NT2/D1 (cell line): ENCODE results near the gene LARGE1.

Experiments
- SUZ12 ChIP-seq: IDR thresholded peaks from 2 replicates; pipeline ENCODE4 v1.6.1; 2011; ENCODE audit not compliant: insufficient read length, insufficient read depth; ENCODE audit errors: extremely low read depth
- YY1 ChIP-seq: IDR thresholded peaks from 2 replicates; pipeline ENCODE4 v1.6.1; 2011; ENCODE audit not compliant: insufficient read length, insufficient read depth
- ZNF274 ChIP-seq: IDR thresholded peaks from 2 replicates; pipeline ENCODE4 v1.6.1; 2011; ENCODE audit warnings: mild to moderate bottlenecking, low read depth, low read length

DNA sequence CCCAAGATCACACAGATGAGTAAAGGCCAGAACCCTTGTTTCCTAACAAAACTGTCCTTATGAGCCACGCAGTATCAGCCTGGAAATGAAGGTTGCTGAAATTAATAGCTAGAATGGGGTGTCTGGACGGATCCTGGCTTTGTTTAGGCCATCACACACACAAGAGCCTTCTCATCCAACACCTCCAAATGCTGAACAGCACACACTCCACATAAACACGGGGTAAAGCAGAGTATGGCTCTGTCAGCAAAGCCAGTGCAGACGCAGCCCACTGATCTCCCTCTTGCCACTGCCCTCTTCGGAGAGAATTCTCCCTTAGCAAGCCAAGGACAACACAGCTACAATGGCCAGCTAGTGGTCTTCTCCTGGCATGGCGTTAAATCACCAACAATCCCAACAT, 469.5 kb downstream of the LARGE1 start:
- TF ChIP-seq ZNF274 (no peak), YY1 (no peak), SUZ12 (no peak)
